Spleen (tissue), 11 donors: ENCODE data around the gene TMEM245. TPM values are rescaled to one million over a fixed set of nuclear protein-coding genes. Genes with fewer than 3 reads are reported as not detected.
A peak's percentile ranks its signal among the peaks of the same experiment; 100 is the strongest.

Source experiments
- DNase-seq: peaks from one replicate; pipeline ENCODE4 v3.0.0-alpha.2; 2020
- H3K27ac ChIP-seq, 8 donors: fragments of 200-600 bp; sonication (generic) in 7 of 8; 1 replicate in 4 of 8; 2 replicates in 4 of 8; pipeline versions ENCODE4 v1.5.0 to v1.8.0; 2016 to 2021; ENCODE audit warnings: inconsistent platforms in 4 of 8, mild to moderate bottlenecking in 4 of 8, moderate library complexity in 1 of 8
- H3K27me3 ChIP-seq, 7 donors: fragments of 200-600 bp; sonication (generic) in 6 of 7; replicated peaks in 1 of 7; 1 replicate in 4 of 7; 2 replicates in 3 of 7; pipeline versions ENCODE4 v1.5.0 to v1.8.0; 2016 to 2021; ENCODE audit warnings: inconsistent platforms in 3 of 7, mild to moderate bottlenecking in 1 of 7
- H3K36me3 ChIP-seq, 6 donors: fragments of 200-600 bp; sonication (generic) in 5 of 6; 1 replicate in 4 of 6; 2 replicates in 2 of 6; pipeline versions ENCODE4 v1.5.0 to v1.8.0; 2016 to 2021; ENCODE audit warnings: inconsistent platforms in 2 of 6
- H3K4me1 ChIP-seq, 6 donors: fragments of 200-600 bp; sonication (generic) in 5 of 6; 1 replicate in 3 of 6; 2 replicates in 3 of 6; pipeline versions ENCODE4 v1.5.0 to v1.8.0; 2016 to 2021; ENCODE audit warnings: inconsistent platforms in 3 of 6
- H3K4me3 ChIP-seq, 8 donors: fragments of 200-600 bp; sonication (generic) in 7 of 8; 1 replicate in 4 of 8; 2 replicates in 4 of 8; pipeline versions ENCODE4 v1.5.0 to v1.8.0; 2016 to 2021; ENCODE audit warnings: inconsistent platforms in 4 of 8, mild to moderate bottlenecking in 4 of 8, moderate library complexity in 2 of 8
- H3K9me3 ChIP-seq, 8 donors: fragments of 200-600 bp; sonication (generic) in 7 of 8; 1 replicate in 4 of 8; 2 replicates in 4 of 8; pipeline versions ENCODE4 v1.5.0 to v1.8.0; 2016 to 2021; ENCODE audit warnings: inconsistent platforms in 4 of 8
- CTCF ChIP-seq, 11 experiments: fragments of 200-600 bp in 7 of 11; fragments of 450-650 bp in 4 of 11; sonication (generic) in 4 of 11; IDR thresholded peaks in 8 of 11; conservative IDR thresholded peaks in 3 of 11; 1 replicate in 7 of 11; 2 replicates in 4 of 11; pipeline versions ENCODE4 v1.4.0 to v1.8.0; 2016 to 2021; ENCODE audit warnings: antibody characterized with exemption in 11 of 11, inconsistent platforms in 4 of 11, mild to moderate bottlenecking in 1 of 11
- POLR2A ChIP-seq, 3 donors: fragments of 450-650 bp; IDR thresholded peaks; one replicate each; pipeline ENCODE4 v1.5.1; 2017; ENCODE audit warnings: antibody characterized with exemption in 3 of 3, mild to moderate bottlenecking in 1 of 3
- POLR2AphosphoS5 ChIP-seq, 3 donors: sonication (generic); formaldehyde crosslinking; IDR thresholded peaks; one replicate each; pipeline ENCODE4 v1.5.1; 2017; ENCODE audit warnings: antibody characterized with exemption in 3 of 3
- WGBS, 5 donors: extraction: QIAGEN DNeasy Blood & Tissue Kit in 3 of 5; methylation state at CpG; one replicate each; pipeline versions ENCODE4 v1.1.5 to v1.1.7; 2013 to 2018; 5-methylcytosine and 5-hydroxymethylcytosine counted together
- intact Hi-C: fragments of 100-400 bp; cut with DNase I; formaldehyde crosslinking; loops from one replicate; pipeline ENCODE4 v1.15.0; 2023; ENCODE audit warnings: low total_unique reads
- polyA plus RNA-seq, 3 donors: library from polyadenylated mRNA; stranded (reverse); fragments of 200-250 nt; gene quantifications; one replicate each; pipeline ENCODE4 v1.2.1, GENCODE V29; 2013
- total RNA-seq, 7 donors: library from RNA; depleted of rRNA in 3 of 7; stranded (reverse); fragments of >200 nt in 3 of 7; fragmentation: NEBNext Ultra II Directional in 4 of 7; extraction: Animal tissue kit (Norgen Biotek cat#: 25700) in 4 of 7; gene quantifications; one replicate each; pipeline versions ENCODE4 v1.1.0 to v1.2.1, GENCODE V29; 2016 to 2021
- donor health status: healthy with polysubstance abuse.
- donor health status: DM: no; HTN: no; CAD: no; lungs with moderate emphysema.
- donor health status: DM: no; HTN: no; CAD: no.
- donor health status: Bipolar disorder and iron deficiency.
- donor health status: healthy.
- donor health status: DM: no; HTN: no; CAD: no.
- donor health status: DM: yes; HTN: yes; CAD: no.

TMEM245 gene
- total and polyA plus RNA-seq, 10 donors, result 3.2 to 71.6 (median 37.9) TPM

GRCh38 chr9:109100543-109101201, 19.1 kb downstream of the TMEM245 start:
- Histone ChIP-seq H3K4me1 (peaks cover 17 to 70% (median 35%) of the 10 kb centered on the region in 6 donors), H3K27ac (peak overlapping the region in 3 of 8 donors; percentile 55 to 65 (median 63))
- TF ChIP-seq POLR2A (IDR thresholded peaks at IDR 0.05) (no peak), CTCF (IDR thresholded peaks at IDR 0.05 in 8 of 11, conservative IDR thresholded peaks at IDR 0.05 in 3 of 11) (no peak), POLR2AphosphoS5 (IDR thresholded peaks at IDR 0.05) (no peak)

GRCh38 chr9:109098960-109099308, 20.8 kb downstream of the TMEM245 start:
- Histone ChIP-seq H3K36me3 (peaks cover 0 to 58% (median 3%) of the 10 kb centered on the region in 6 donors), H3K27ac (peak overlapping the region in 6 of 8 donors; percentile 37 to 67 (median 49)), H3K4me3 (no peak overlapping the region), H3K4me1 (peaks cover 17 to 74% (median 35%) of the 10 kb centered on the region in 6 donors), H3K9me3 (peaks cover 0 to 6% (median 0%) of the 10 kb centered on the region in 8 donors), H3K27me3 (no peaks in the 10 kb centered on the region)
- intact Hi-C loops, result no loop called here
- WGBS, 5 donors, result 77 to 87% (median 86%) methylated on average over 2 of the region's 2 CpGs
- DNase-seq, result no peak
- TF ChIP-seq POLR2A (IDR thresholded peaks at IDR 0.05) (no peak), POLR2AphosphoS5 (IDR thresholded peaks at IDR 0.05) (no peak), CTCF (IDR thresholded peaks at IDR 0.05 in 8 of 11, conservative IDR thresholded peaks at IDR 0.05 in 3 of 11) (peak in 1 of 11 experiments; percentile 5)

More at GRCh38 chr9:109100543-109101201, 19.1 kb downstream of the TMEM245 start:
- Histone ChIP-seq H3K36me3 (peaks cover 0 to 58% (median 7%) of the 10 kb centered on the region in 6 donors), H3K27me3 (no peaks in the 10 kb centered on the region), H3K4me3 (no peak overlapping the region), H3K9me3 (peaks cover 0 to 6% (median 0%) of the 10 kb centered on the region in 8 donors)
- no peak for DNase-seq
- WGBS, 5 donors, result 76 to 99% (median 90%) methylated on average over 3 of the region's 3 CpGs
- intact Hi-C loops, result no loop called here

GRCh38 chr9:109098171-109098959, 21.4 kb downstream of the TMEM245 start:
- no peak for TF ChIP-seq POLR2AphosphoS5 (IDR thresholded peaks at IDR 0.05)
- peak in 3 of 11 experiments; percentile 17 to 28 (median 24) for TF ChIP-seq CTCF (IDR thresholded peaks at IDR 0.05 in 8 of 11, conservative IDR thresholded peaks at IDR 0.05 in 3 of 11)
- no peaks in the 10 kb centered on the region for H3K27me3 ChIP-seq
- H3K9me3 ChIP-seq, result peaks cover 0 to 6% (median 0%) of the 10 kb centered on the region in 8 donors
- H3K4me1 ChIP-seq, result peaks cover 17 to 74% (median 35%) of the 10 kb centered on the region in 6 donors
- WGBS, 5 donors, result 36 to 61% (median 51%) methylated on average over 4 of the region's 4 CpGs
- intact Hi-C loops, result no loop called here
- peak overlapping the region in 7 of 8 donors; percentile 17 to 67 (median 47) for H3K27ac ChIP-seq
- H3K4me3 ChIP-seq, result no peak overlapping the region
- no peak for DNase-seq
- peaks cover 0 to 58% (median 3%) of the 10 kb centered on the region in 6 donors for H3K36me3 ChIP-seq

- Histone ChIP-seq H3K27me3 (no peaks in the 10 kb centered on the region), H3K4me3 (no peak overlapping the region), H3K9me3 (no peaks in the 10 kb centered on the region), H3K36me3 (peaks cover 0 to 61% (median 9%) of the 10 kb centered on the region in 6 donors), H3K4me1 (peaks cover 11 to 64% (median 30%) of the 10 kb centered on the region in 6 donors), H3K27ac (peak overlapping the region in 4 of 8 donors; percentile 38 to 67 (median 52))
- 80 to 92% (median 87%) methylated on average over 4 of the region's 4 CpGs for WGBS, 5 donors
- DNase-seq, result no peak
- TF ChIP-seq CTCF (IDR thresholded peaks at IDR 0.05 in 8 of 11, conservative IDR thresholded peaks at IDR 0.05 in 3 of 11) (no peak), POLR2A (IDR thresholded peaks at IDR 0.05) (no peak), POLR2AphosphoS5 (IDR thresholded peaks at IDR 0.05) (no peak)
- intact Hi-C loops, result no loop called here
These were observed 22.6 kb downstream of the TMEM245 start for GRCh38 chr9:109097146-109097545.
